Activated naive CD8-positive, alpha-beta T cell treated with anti-CD3 and anti-CD28 coated beads for 36 hours (primary cell): Measurements from ENCODE around the gene CCDC68. TPM values are rescaled to one million over a fixed set of nuclear protein-coding genes. Genes with fewer than 3 reads are reported as not detected.

Experiments used
- DNase-seq: peaks from one replicate; pipeline ENCODE4 v3.0.0; 2021
- H3K27ac Mint-ChIP-seq: one replicate; pipeline ENCODE4 v1.8.0; 2022; ENCODE audit warnings: mild to moderate bottlenecking, moderate library complexity, mixed read lengths
- H3K27me3 Mint-ChIP-seq: one replicate; pipeline ENCODE4 v1.8.0; 2022; ENCODE audit warnings: mild to moderate bottlenecking, mixed read lengths
- H3K36me3 Mint-ChIP-seq: one replicate; pipeline ENCODE4 v1.8.0; 2021; ENCODE audit warnings: mild to moderate bottlenecking, mixed read lengths
- H3K4me1 Mint-ChIP-seq: one replicate; pipeline ENCODE4 v1.8.0; 2021; ENCODE audit warnings: mixed read lengths
- H3K4me3 Mint-ChIP-seq: one replicate; pipeline ENCODE4 v1.8.0; 2022; ENCODE audit warnings: mild to moderate bottlenecking, moderate library complexity, mixed read lengths
- H3K9me3 Mint-ChIP-seq: one replicate; pipeline ENCODE4 v1.8.0; 2022; ENCODE audit warnings: mixed read lengths
- total RNA-seq, 2 experiments: library from RNA; stranded (reverse); gene quantifications; one replicate each; pipeline ENCODE4 v1.2.3, GENCODE V29; 2021

The CCDC68 gene
- total RNA-seq, 2 experiments from 2014 or later: not detected

GRCh38 chr18:54914816-54915215 is 44.4 kb downstream of the CCDC68 start:
- H3K36me3 Mint-ChIP-seq: no peaks in the 10 kb centered on the region
- no peaks in the 10 kb centered on the region for H3K4me1 Mint-ChIP-seq
- no peaks in the 10 kb centered on the region for H3K27me3 Mint-ChIP-seq
- H3K27ac Mint-ChIP-seq: no peak overlapping the region
- H3K4me3 Mint-ChIP-seq: no peak overlapping the region
- H3K9me3 Mint-ChIP-seq: no peaks in the 10 kb centered on the region
- no peak for DNase-seq

GRCh38 chr18:54911551-54911950 is 47.7 kb downstream of the CCDC68 start:
- H3K4me1 Mint-ChIP-seq: no peaks in the 10 kb centered on the region
- H3K27ac Mint-ChIP-seq: no peak overlapping the region
- DNase-seq: no peak
- no peaks in the 10 kb centered on the region for H3K9me3 Mint-ChIP-seq
- H3K27me3 Mint-ChIP-seq: no peaks in the 10 kb centered on the region
- H3K4me3 Mint-ChIP-seq: no peak overlapping the region
- H3K36me3 Mint-ChIP-seq: no peaks in the 10 kb centered on the region

- no peak for DNase-seq
- no peaks in the 10 kb centered on the region for H3K4me1 Mint-ChIP-seq
- H3K27ac Mint-ChIP-seq: no peak overlapping the region
- peaks cover 3% of the 10 kb centered on the region for H3K27me3 Mint-ChIP-seq
- no peaks in the 10 kb centered on the region for H3K9me3 Mint-ChIP-seq
- H3K4me3 Mint-ChIP-seq: no peak overlapping the region
- H3K36me3 Mint-ChIP-seq: no peaks in the 10 kb centered on the region
Observed at GRCh38 chr18:54910161-54910919, 48.9 kb downstream of the CCDC68 start.

GRCh38 chr18:54909538-54909937 is 49.7 kb downstream of the CCDC68 start:
- no peak for DNase-seq
- Mint-ChIP-seq H3K36me3 (no peaks in the 10 kb centered on the region), H3K4me1 (no peaks in the 10 kb centered on the region), H3K27ac (no peak overlapping the region), H3K9me3 (no peaks in the 10 kb centered on the region), H3K4me3 (no peak overlapping the region), H3K27me3 (peaks cover 6% of the 10 kb centered on the region)

- no peaks in the 10 kb centered on the region for H3K9me3 Mint-ChIP-seq
- no peak overlapping the region for H3K4me3 Mint-ChIP-seq
- H3K27me3 Mint-ChIP-seq: peaks cover 6% of the 10 kb centered on the region
- no peaks in the 10 kb centered on the region for H3K36me3 Mint-ChIP-seq
- no peaks in the 10 kb centered on the region for H3K4me1 Mint-ChIP-seq
- DNase-seq: no peak
- no peak overlapping the region for H3K27ac Mint-ChIP-seq
Observed at GRCh38 chr18:54906331-54907185, 52.7 kb downstream of the CCDC68 start.

- Mint-ChIP-seq H3K4me1 (no peaks in the 10 kb centered on the region), H3K4me3 (no peak overlapping the region), H3K27me3 (peaks cover 6% of the 10 kb centered on the region), H3K27ac (no peak overlapping the region), H3K36me3 (no peaks in the 10 kb centered on the region), H3K9me3 (no peaks in the 10 kb centered on the region)
- DNase-seq: no peak
Observed at GRCh38 chr18:54905629-54906028, 53.6 kb downstream of the CCDC68 start.

- DNase-seq: no peak
- Mint-ChIP-seq H3K27ac (no peak overlapping the region), H3K4me1 (no peaks in the 10 kb centered on the region), H3K9me3 (no peaks in the 10 kb centered on the region), H3K4me3 (no peak overlapping the region), H3K36me3 (no peaks in the 10 kb centered on the region), H3K27me3 (peaks cover 6% of the 10 kb centered on the region)
Observed at GRCh38 chr18:54904581-54904980, 54.7 kb downstream of the CCDC68 start.

- H3K4me3 Mint-ChIP-seq: no peak overlapping the region
- H3K27me3 Mint-ChIP-seq: peaks cover 7% of the 10 kb centered on the region
- H3K27ac Mint-ChIP-seq: no peak overlapping the region
- no peaks in the 10 kb centered on the region for H3K36me3 Mint-ChIP-seq
- no peak for DNase-seq
- H3K4me1 Mint-ChIP-seq: no peaks in the 10 kb centered on the region
- no peaks in the 10 kb centered on the region for H3K9me3 Mint-ChIP-seq
Observed at GRCh38 chr18:54900290-54900689, 59.0 kb downstream of the CCDC68 start.

GRCh38 chr18:54899500-54899899 is 59.8 kb downstream of the CCDC68 start:
- Mint-ChIP-seq H3K27me3 (peaks cover 5% of the 10 kb centered on the region), H3K9me3 (no peaks in the 10 kb centered on the region), H3K27ac (no peak overlapping the region), H3K4me1 (no peaks in the 10 kb centered on the region), H3K4me3 (no peak overlapping the region), H3K36me3 (no peaks in the 10 kb centered on the region)
- DNase-seq: no peak

GRCh38 chr18:54888933-54889332 is 70.3 kb downstream of the CCDC68 start:
- Mint-ChIP-seq H3K4me1 (no peaks in the 10 kb centered on the region), H3K36me3 (no peaks in the 10 kb centered on the region), H3K27me3 (peaks cover 8% of the 10 kb centered on the region), H3K4me3 (no peak overlapping the region), H3K27ac (no peak overlapping the region), H3K9me3 (no peaks in the 10 kb centered on the region)
- DNase-seq: no peak

- no peak for DNase-seq
- H3K4me1 Mint-ChIP-seq: no peaks in the 10 kb centered on the region
- H3K9me3 Mint-ChIP-seq: no peaks in the 10 kb centered on the region
- no peak overlapping the region for H3K4me3 Mint-ChIP-seq
- H3K27ac Mint-ChIP-seq: no peak overlapping the region
- H3K36me3 Mint-ChIP-seq: no peaks in the 10 kb centered on the region
- peaks cover 7% of the 10 kb centered on the region for H3K27me3 Mint-ChIP-seq
Observed at GRCh38 chr18:54888378-54888777, 70.9 kb downstream of the CCDC68 start.

GRCh38 chr18:54883816-54884604 is 75.3 kb downstream of the CCDC68 start:
- DNase-seq: no peak
- Mint-ChIP-seq H3K27me3 (peaks cover 3% of the 10 kb centered on the region), H3K4me1 (no peaks in the 10 kb centered on the region), H3K27ac (no peak overlapping the region), H3K4me3 (no peak overlapping the region), H3K9me3 (no peaks in the 10 kb centered on the region), H3K36me3 (no peaks in the 10 kb centered on the region)

GRCh38 chr18:54882318-54882717 is 76.9 kb downstream of the CCDC68 start:
- Mint-ChIP-seq H3K27ac (no peak overlapping the region), H3K9me3 (no peaks in the 10 kb centered on the region), H3K4me1 (no peaks in the 10 kb centered on the region), H3K36me3 (no peaks in the 10 kb centered on the region), H3K4me3 (no peak overlapping the region), H3K27me3 (no peaks in the 10 kb centered on the region)
- no peak for DNase-seq

- no peaks in the 10 kb centered on the region for H3K9me3 Mint-ChIP-seq
- no peaks in the 10 kb centered on the region for H3K27me3 Mint-ChIP-seq
- H3K4me1 Mint-ChIP-seq: no peaks in the 10 kb centered on the region
- DNase-seq: no peak
- H3K27ac Mint-ChIP-seq: no peak overlapping the region
- no peaks in the 10 kb centered on the region for H3K36me3 Mint-ChIP-seq
- no peak overlapping the region for H3K4me3 Mint-ChIP-seq
Observed at GRCh38 chr18:54881229-54881768, 78.0 kb downstream of the CCDC68 start.
